NOMO-1 (cell line): ENCODE results near the gene AMDHD2.
A peak's percentile ranks its signal among the peaks of the same experiment; 100 is the strongest.

Experiments used
- DNase-seq, 2 experiments: peaks; one replicate each; lab custom pipeline; 2025; ENCODE audit not compliant: unreplicated experiment in 2 of 2; lab: John Stamatoyannopoulos, UW

AMDHD2 gene

GRCh38 chr16:2515180-2515851 lies 4.9 kb upstream of the AMDHD2 start:
- peak; percentile 28 to 49 for DNase-seq

- DNase-seq, result peak; percentile 84 to 91
Observed at GRCh38 chr16:2516391-2517240, 3.6 kb upstream of the AMDHD2 start.

GRCh38 chr16:2517954-2518605 lies 2.1 kb upstream of the AMDHD2 start:
- no peak for DNase-seq

- DNase-seq, result no peak
Observed at GRCh38 chr16:2518823-2519710, 1.1 kb upstream of the AMDHD2 start.

GRCh38 chr16:2519711-2520080 lies 475 bp upstream of the AMDHD2 start:
- DNase-seq, result no peak

- DNase-seq, result peak; percentile 12 to 31
Observed at GRCh38 chr16:2520784-2521531, 787 bp downstream of the AMDHD2 start.

- no peak for DNase-seq
Observed at GRCh38 chr16:2523801-2524231, 3.6 kb downstream of the AMDHD2 start.

GRCh38 chr16:2524339-2524938 lies 4.3 kb downstream of the AMDHD2 start:
- no peak for DNase-seq

- no peak for DNase-seq
Observed at GRCh38 chr16:2526135-2526534, 6.0 kb downstream of the AMDHD2 start.

GRCh38 chr16:2527071-2527783 lies 7.1 kb downstream of the AMDHD2 start:
- DNase-seq, result no peak

- no peak for DNase-seq
Observed at GRCh38 chr16:2527784-2528100, 7.6 kb downstream of the AMDHD2 start.

- no peak for DNase-seq
Observed at GRCh38 chr16:2528161-2529060, 8.2 kb downstream of the AMDHD2 start.

GRCh38 chr16:2529061-2529931 lies 9.1 kb downstream of the AMDHD2 start:
- DNase-seq, result no peak

GRCh38 chr16:2529961-2530628 lies 9.9 kb downstream of the AMDHD2 start:
- DNase-seq, result no peak

GRCh38 chr16:2530629-2531318 lies 10.6 kb downstream of the AMDHD2 start:
- no peak for DNase-seq

- DNase-seq, result no peak
Observed at GRCh38 chr16:2531371-2531695, 11.2 kb downstream of the AMDHD2 start, which contains the start of gene CEMP1. TSS of gene CEMP1 (minus strand) at chr16:2531408. CDS start at chr16:2531073, 335 bp downstream.
